GM18520 (cell line): ENCODE data around the gene RAB14.
"Not testable (repeated sequence)": the region's sequence is repeated elsewhere in the genome, so short reads cannot be mapped to it uniquely, and the experiment has no call there.

Experiments
- ATAC-seq: cut with Tn5 transposase; IDR thresholded peaks from one replicate; pipeline ENCODE4 v1.9.1; 2021; ENCODE audit not compliant: unreplicated experiment

RAB14 gene

GRCh38 chr9:121192959-121193640 lies 8.6 kb downstream of the RAB14 start:
- no peak for ATAC-seq

GRCh38 chr9:121192518-121192917 lies 9.2 kb downstream of the RAB14 start:
- no peak for ATAC-seq

- no peak for ATAC-seq
Measured at GRCh38 chr9:121191235-121191634, 10.4 kb downstream of the RAB14 start.

GRCh38 chr9:121189660-121190059 lies 12.0 kb downstream of the RAB14 start:
- no peak for ATAC-seq

- no peak for ATAC-seq
Measured at GRCh38 chr9:121189006-121189405, 12.7 kb downstream of the RAB14 start.

GRCh38 chr9:121187636-121188305 lies 13.9 kb downstream of the RAB14 start:
- ATAC-seq: no peak

GRCh38 chr9:121185774-121186403 lies 15.8 kb downstream of the RAB14 start:
- no peak for ATAC-seq

- no peak for ATAC-seq
Measured at GRCh38 chr9:121185178-121185745, 16.4 kb downstream of the RAB14 start.

- ATAC-seq: no peak
Measured at GRCh38 chr9:121184463-121184862, 17.2 kb downstream of the RAB14 start.

GRCh38 chr9:121183666-121184423 lies 17.8 kb downstream of the RAB14 start:
- ATAC-seq: no peak

- ATAC-seq: no peak
Measured at GRCh38 chr9:121182989-121183388, 18.7 kb downstream of the RAB14 start.

- no peak for ATAC-seq
Measured at GRCh38 chr9:121182101-121182836, 19.4 kb downstream of the RAB14 start.

- ATAC-seq: no peak
Measured at GRCh38 chr9:121179930-121180681, 21.6 kb downstream of the RAB14 start.

- not testable (repeated sequence) for ATAC-seq
Measured at GRCh38 chr9:121179373-121179721, 22.3 kb downstream of the RAB14 start.

- ATAC-seq: no peak
Measured at GRCh38 chr9:121178676-121179372, 22.8 kb downstream of the RAB14 start.

- ATAC-seq: no peak
Measured at GRCh38 chr9:121173501-121173900, 28.2 kb downstream of the RAB14 start.

GRCh38 chr9:121172726-121173487 lies 28.8 kb downstream of the RAB14 start:
- no peak for ATAC-seq

- no peak for ATAC-seq
Measured at GRCh38 chr9:121171236-121171635, 30.4 kb downstream of the RAB14 start.
